DND-41 (cell line): Measurements from ENCODE around the gene FOXJ3.

Experiments
- ATAC-seq: fragments of 200-7000 bp; cut with Tn5 transposase; 3 replicates; pipeline ENCODE4 v1.9.1; 2021; ENCODE audit warnings: low read depth; ENCODE audit not compliant: insufficient read depth
- DNase-seq: peaks from one replicate; pipeline ENCODE4 v3.0.0-alpha.2; 2020
- H2AFZ ChIP-seq: 2 replicates; pipeline ENCODE4 v1.6.0; 2012; ENCODE audit warnings: low read depth, low read length
- H3K27ac ChIP-seq: 2 replicates; pipeline ENCODE4 v1.5.1; 2012; ENCODE audit warnings: low read length, inconsistent platforms
- H3K27me3 ChIP-seq: fragments of 200-600 bp; sonication (generic); 2 replicates; pipeline ENCODE4 v1.6.0; 2012; ENCODE audit warnings: low read length, mild to moderate bottlenecking, inconsistent platforms; ENCODE audit not compliant: insufficient read depth, poor library complexity
- H3K36me3 ChIP-seq: 2 replicates; pipeline ENCODE4 v1.5.1; 2012; ENCODE audit warnings: low read length, inconsistent platforms; ENCODE audit not compliant: insufficient read depth
- H3K4me1 ChIP-seq: 2 replicates; pipeline ENCODE4 v1.5.1; 2012; ENCODE audit warnings: mild to moderate bottlenecking, low read length; ENCODE audit not compliant: insufficient read depth
- H3K4me2 ChIP-seq: 2 replicates; pipeline ENCODE4 v1.6.0; 2012; ENCODE audit warnings: mild to moderate bottlenecking, moderate library complexity, low read length, inconsistent platforms; ENCODE audit not compliant: insufficient read depth
- H3K4me3 ChIP-seq, 2 experiments: fragments of 200-600 bp in 1 of 2; shearing (Covaris generic) in 1 of 2; 2 replicates each; pipeline ENCODE4 v1.5.1; 2012 to 2016; ENCODE audit warnings: inconsistent platforms in 2 of 2, low read length in 2 of 2, mild to moderate bottlenecking in 2 of 2, low read depth in 1 of 2, moderate library complexity in 1 of 2
- H3K79me2 ChIP-seq: 2 replicates; pipeline ENCODE4 v1.6.0; 2012; ENCODE audit warnings: low read length, inconsistent platforms; ENCODE audit not compliant: insufficient read depth
- H3K9ac ChIP-seq: 2 replicates; pipeline ENCODE4 v1.6.0; 2012; ENCODE audit warnings: low read depth, mild to moderate bottlenecking, inconsistent platforms, low read length, moderate library complexity
- H3K9me3 ChIP-seq: 2 replicates; pipeline ENCODE4 v1.5.1; 2012; ENCODE audit warnings: low read length, moderate library complexity, mild to moderate bottlenecking, inconsistent platforms; ENCODE audit not compliant: insufficient read depth, severe bottlenecking
- H4K20me1 ChIP-seq: 2 replicates; pipeline ENCODE4 v1.6.0; 2012; ENCODE audit warnings: low read length; ENCODE audit not compliant: insufficient read depth
- CTCF ChIP-seq: IDR thresholded peaks from 2 replicates; pipeline ENCODE4 v1.5.1; 2012; ENCODE audit warnings: borderline replicate concordance, low read length, moderate library complexity, mild to moderate bottlenecking; ENCODE audit not compliant: poor library complexity, severe bottlenecking; ENCODE audit errors: extremely low read depth
- EZH2 ChIP-seq: IDR thresholded peaks from 3 replicates; pipeline ENCODE4 v1.6.1; 2012; ENCODE audit warnings: borderline replicate concordance, low read depth, mild to moderate bottlenecking, moderate library complexity, low read length, inconsistent platforms; ENCODE audit not compliant: severe bottlenecking

Gene FOXJ3

GRCh38 chr1:42369471-42369870, 34.4 kb upstream of the FOXJ3 start:
- DNase-seq, result no peak
- H4K20me1 ChIP-seq, result no peaks in the 10 kb centered on the region
- H2AFZ ChIP-seq, result no peak overlapping the region
- no peaks in the 10 kb centered on the region for H3K79me2 ChIP-seq
- H3K4me2 ChIP-seq, result no peak overlapping the region
- TF ChIP-seq EZH2, result no peak
- TF ChIP-seq CTCF, result no peak
- H3K36me3 ChIP-seq, result no peaks in the 10 kb centered on the region
- H3K4me1 ChIP-seq, result no peaks in the 10 kb centered on the region
- no peaks in the 10 kb centered on the region for H3K9me3 ChIP-seq
- no peak for ATAC-seq
- peaks cover 16% of the 10 kb centered on the region for H3K27me3 ChIP-seq
- no peak overlapping the region for H3K4me3 ChIP-seq
- no peak overlapping the region for H3K9ac ChIP-seq
- H3K27ac ChIP-seq, result no peak overlapping the region

- H2AFZ ChIP-seq, result no peak overlapping the region
- H3K4me2 ChIP-seq, result no peak overlapping the region
- H3K36me3 ChIP-seq, result no peaks in the 10 kb centered on the region
- H3K4me3 ChIP-seq, result no peak overlapping the region
- H3K79me2 ChIP-seq, result no peaks in the 10 kb centered on the region
- no peak overlapping the region for H3K9ac ChIP-seq
- H3K4me1 ChIP-seq, result no peaks in the 10 kb centered on the region
- no peaks in the 10 kb centered on the region for H3K9me3 ChIP-seq
- ATAC-seq (no peak), DNase-seq (no peak)
- TF ChIP-seq EZH2 (no peak), CTCF (no peak)
- no peak overlapping the region for H3K27ac ChIP-seq
- no peaks in the 10 kb centered on the region for H4K20me1 ChIP-seq
- H3K27me3 ChIP-seq, result peaks cover 16% of the 10 kb centered on the region
These were observed 33.2 kb upstream of the FOXJ3 start for GRCh38 chr1:42368096-42368795.

GRCh38 chr1:42365118-42365517, 30.1 kb upstream of the FOXJ3 start:
- DNase-seq (no peak), ATAC-seq (no peak)
- Histone ChIP-seq H3K79me2 (no peaks in the 10 kb centered on the region), H3K27ac (no peak overlapping the region), H3K4me1 (no peaks in the 10 kb centered on the region), H3K9me3 (no peaks in the 10 kb centered on the region), H2AFZ (no peak overlapping the region), H3K4me2 (no peak overlapping the region), H3K9ac (no peak overlapping the region), H3K36me3 (no peaks in the 10 kb centered on the region), H4K20me1 (no peaks in the 10 kb centered on the region), H3K27me3 (peaks cover 7% of the 10 kb centered on the region), H3K4me3 (no peak overlapping the region)
- TF ChIP-seq EZH2, result no peak
- no peak for TF ChIP-seq CTCF
